ENCODE data around the gene KRT6B.

GRCh38 chr12:52415870-52416750, 35.8 kb downstream of the KRT6B start:
- TF ChIP-seq POLR2A (IDR thresholded peaks at IDR 0.05; ENCODE audit: low read length), result no peak
- no peak for TF ChIP-seq GATA1 (IDR thresholded peaks at IDR 0.05; ENCODE audit: low read depth, low read length)
